A172 (cell line): Measurements from ENCODE around the gene ZNF513. TPM values are rescaled to one million over a fixed set of nuclear protein-coding genes. Genes with fewer than 3 reads are reported as not detected.
"Not testable (repeated sequence)": the region's sequence is repeated elsewhere in the genome, so short reads cannot be mapped to it uniquely, and the experiment has no call there.

Experiments
- DNase-seq: peaks from one replicate; pipeline ENCODE4 v3.0.0-alpha.2; 2015; ENCODE audit warnings: low spot score
- total RNA-seq: library from RNA; depleted of rRNA; stranded (reverse); fragments of >200 nt; shearing (Covaris generic); gene quantifications from 2 replicates; pipeline ENCODE4 v1.2.3, GENCODE V29; 2014; rRNA removed

ZNF513 gene
- total RNA-seq = 1.4 TPM in 1 of 2 replicates, not detected in the other

GRCh38 chr2:27380626-27381545 is at the start of gene ZNF513:
ZNF513 (minus strand) TSS chr2:27380734; CDS start chr2:27380526, 208 bp downstream.
- no peak for DNase-seq

GRCh38 chr2:27428978-27429541 is 48.5 kb upstream of the ZNF513 start:
- peak; percentile 71 for DNase-seq

GRCh38 chr2:27428213-27428977 is 47.9 kb upstream of the ZNF513 start, which contains the start of gene NRBP1:
NRBP1 (plus strand) TSS chr2:27428631; CDS start chr2:27433274, 4,643 bp downstream.
- DNase-seq = peak; percentile 78

- peak; percentile 28 for DNase-seq
Measured at GRCh38 chr2:27427863-27428212, 47.3 kb upstream of the ZNF513 start.

- DNase-seq = not testable (repeated sequence)
Measured at GRCh38 chr2:27425039-27425438, 44.5 kb upstream of the ZNF513 start.

GRCh38 chr2:27422958-27423357 is 42.4 kb upstream of the ZNF513 start:
- no peak for DNase-seq

- DNase-seq = no peak
Measured at GRCh38 chr2:27421660-27422250, 41.2 kb upstream of the ZNF513 start.

- DNase-seq = no peak
Measured at GRCh38 chr2:27420996-27421395, 40.5 kb upstream of the ZNF513 start.

GRCh38 chr2:27416151-27416550 is 35.6 kb upstream of the ZNF513 start:
- no peak for DNase-seq

- DNase-seq = no peak
Measured at GRCh38 chr2:27412419-27413152, 32.1 kb upstream of the ZNF513 start.

- peak; percentile 91 for DNase-seq
Measured at GRCh38 chr2:27409321-27410073, 29.0 kb upstream of the ZNF513 start, which contains the start of gene PPM1G. PPM1G (minus strand) TSS chr2:27409591; CDS start chr2:27409422, 169 bp downstream.

- DNase-seq = no peak
Measured at GRCh38 chr2:27408601-27409320, 28.2 kb upstream of the ZNF513 start.

GRCh38 chr2:27407798-27408491 is 27.4 kb upstream of the ZNF513 start:
- DNase-seq = peak; percentile 55

GRCh38 chr2:27400348-27401135 is 20.0 kb upstream of the ZNF513 start:
- DNase-seq = peak; percentile 41

GRCh38 chr2:27398962-27399361 is 18.4 kb upstream of the ZNF513 start:
- DNase-seq = no peak

- DNase-seq = no peak
Measured at GRCh38 chr2:27393225-27393624, 12.7 kb upstream of the ZNF513 start.

GRCh38 chr2:27390822-27391679 is 10.5 kb upstream of the ZNF513 start:
- no peak for DNase-seq
